22Rv1 (cell line): ENCODE results near the gene EPGN.

Source experiments
- H3K27ac ChIP-seq: fragments of 450-650 bp; 2 replicates; pipeline ENCODE4 v1.5.1; 2017
- ZFX ChIP-seq: fragments of 450-650 bp; IDR thresholded peaks from 2 replicates; pipeline ENCODE4 v1.6.1; 2017; ENCODE audit warnings: antibody characterized with exemption, borderline replicate concordance
- TF ChIP-seq, protein P1 (sequence below): fragments of 450-650 bp; IDR thresholded peaks from 2 replicates; pipeline ENCODE4 v1.5.1; 2017; ENCODE audit warnings: mild to moderate bottlenecking

The EPGN gene

DNA sequence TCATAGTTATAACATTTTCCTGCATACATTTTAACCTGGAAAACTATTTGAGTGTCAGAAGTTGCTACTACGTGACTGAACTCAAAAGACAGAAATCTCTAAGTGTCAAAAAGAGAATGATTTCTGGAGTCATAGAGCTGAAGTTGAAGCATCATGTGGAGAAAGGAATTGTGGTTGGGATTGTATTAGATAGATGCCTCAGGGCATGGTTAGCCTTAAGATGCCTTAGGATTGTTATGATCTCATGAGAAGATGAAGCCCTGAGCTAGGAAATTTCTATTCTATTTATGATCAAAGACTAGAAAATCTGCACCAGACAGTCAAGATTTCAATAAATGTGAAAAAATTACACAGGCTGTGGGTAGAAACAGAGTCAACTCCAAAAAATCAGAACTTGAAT lies 20.2 kb downstream of the EPGN start:
- no peak overlapping the region for H3K27ac ChIP-seq
- TF ChIP-seq ZFX = no peak
- TF ChIP-seq, protein P1, sequence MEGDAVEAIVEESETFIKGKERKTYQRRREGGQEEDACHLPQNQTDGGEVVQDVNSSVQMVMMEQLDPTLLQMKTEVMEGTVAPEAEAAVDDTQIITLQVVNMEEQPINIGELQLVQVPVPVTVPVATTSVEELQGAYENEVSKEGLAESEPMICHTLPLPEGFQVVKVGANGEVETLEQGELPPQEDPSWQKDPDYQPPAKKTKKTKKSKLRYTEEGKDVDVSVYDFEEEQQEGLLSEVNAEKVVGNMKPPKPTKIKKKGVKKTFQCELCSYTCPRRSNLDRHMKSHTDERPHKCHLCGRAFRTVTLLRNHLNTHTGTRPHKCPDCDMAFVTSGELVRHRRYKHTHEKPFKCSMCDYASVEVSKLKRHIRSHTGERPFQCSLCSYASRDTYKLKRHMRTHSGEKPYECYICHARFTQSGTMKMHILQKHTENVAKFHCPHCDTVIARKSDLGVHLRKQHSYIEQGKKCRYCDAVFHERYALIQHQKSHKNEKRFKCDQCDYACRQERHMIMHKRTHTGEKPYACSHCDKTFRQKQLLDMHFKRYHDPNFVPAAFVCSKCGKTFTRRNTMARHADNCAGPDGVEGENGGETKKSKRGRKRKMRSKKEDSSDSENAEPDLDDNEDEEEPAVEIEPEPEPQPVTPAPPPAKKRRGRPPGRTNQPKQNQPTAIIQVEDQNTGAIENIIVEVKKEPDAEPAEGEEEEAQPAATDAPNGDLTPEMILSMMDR = no peak

DNA sequence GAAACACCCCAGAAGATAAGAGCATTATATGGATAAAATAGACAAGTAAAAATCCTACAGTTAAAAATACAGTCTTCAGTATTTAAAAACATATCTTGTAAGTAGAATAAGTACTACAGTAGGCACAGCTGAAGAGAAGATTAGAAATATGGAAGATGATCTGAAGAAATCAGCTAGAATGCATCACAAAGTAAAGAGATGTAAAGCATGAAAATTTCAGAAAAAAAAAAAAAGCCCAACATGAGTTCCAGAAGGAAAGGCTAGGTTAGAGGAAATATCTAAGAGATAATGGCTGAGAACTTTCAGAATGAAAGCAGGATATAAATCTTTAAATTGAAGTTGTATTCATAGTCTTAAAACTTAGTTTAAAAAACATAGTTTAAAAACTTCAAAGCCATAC lies 21.0 kb downstream of the EPGN start:
- no peak overlapping the region for H3K27ac ChIP-seq
- TF ChIP-seq ZFX = no peak

DNA sequence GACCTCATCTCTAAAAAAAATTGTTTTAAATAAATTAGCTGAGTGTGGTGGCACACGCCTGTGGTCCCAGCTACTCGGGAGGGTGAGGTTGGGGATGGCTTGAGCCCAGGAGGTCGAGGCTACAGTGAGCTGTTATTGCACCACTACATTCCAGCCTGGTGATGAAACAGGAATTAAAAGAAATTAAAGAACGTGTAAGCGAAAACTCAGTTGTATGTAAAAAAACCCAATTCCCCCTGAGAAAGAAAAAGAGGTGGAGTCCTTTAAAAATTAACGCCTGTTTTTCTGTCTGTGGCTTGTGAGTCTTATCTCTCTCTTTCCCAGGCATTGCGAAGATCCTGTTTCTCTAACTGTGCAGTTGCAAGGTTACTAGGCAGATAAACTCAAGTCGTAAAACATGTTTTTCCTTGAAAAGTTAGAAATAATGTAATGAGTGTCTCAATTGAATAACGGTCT lies 22.1 kb downstream of the EPGN start:
- H3K27ac ChIP-seq = no peak overlapping the region
- no peak for TF ChIP-seq ZFX
- TF ChIP-seq, protein P1 = no peak

DNA sequence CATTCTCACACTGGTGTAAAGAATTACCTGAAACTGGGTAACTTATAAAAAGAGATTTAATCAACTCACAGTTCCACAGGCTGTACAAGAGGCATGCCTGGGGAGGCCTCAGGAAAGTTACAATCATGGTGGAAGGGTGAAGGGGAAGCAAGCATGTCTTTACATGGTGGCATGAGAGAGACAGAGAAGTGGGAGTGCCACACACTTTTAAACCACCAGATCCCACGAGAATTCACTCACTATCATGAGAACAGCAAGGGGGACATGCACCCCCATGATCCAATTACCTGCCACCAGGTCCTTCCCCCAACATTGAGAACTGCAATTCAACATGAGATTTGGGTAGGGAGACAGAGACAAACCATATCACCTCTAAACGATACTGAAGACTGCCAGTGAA lies 23.0 kb downstream of the EPGN start:
- no peak overlapping the region for H3K27ac ChIP-seq

DNA sequence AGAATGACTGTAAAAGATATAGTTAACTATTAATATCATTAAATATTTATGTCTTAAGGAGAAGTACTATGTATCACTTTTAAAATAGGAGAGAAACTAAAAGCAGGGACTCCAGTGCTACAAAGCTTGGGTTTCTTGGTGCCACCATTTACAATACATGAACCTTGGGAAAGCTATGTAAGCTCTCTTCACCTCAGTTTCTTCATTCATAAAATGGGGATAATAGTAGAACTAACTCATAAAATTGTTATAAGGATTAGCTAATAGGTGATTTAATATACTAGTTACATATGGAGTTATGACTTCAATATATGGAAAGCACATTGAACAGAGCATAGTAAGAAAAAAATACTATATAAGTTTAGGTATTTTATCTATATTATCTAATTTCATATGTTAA lies 23.7 kb downstream of the EPGN start:
- TF ChIP-seq, protein P1 = no peak
- no peak for TF ChIP-seq ZFX
- no peak overlapping the region for H3K27ac ChIP-seq

More for the DNA sequence above, 23.0 kb downstream of the EPGN start:
- TF ChIP-seq ZFX = no peak
- TF ChIP-seq, protein P1 = no peak

DNA sequence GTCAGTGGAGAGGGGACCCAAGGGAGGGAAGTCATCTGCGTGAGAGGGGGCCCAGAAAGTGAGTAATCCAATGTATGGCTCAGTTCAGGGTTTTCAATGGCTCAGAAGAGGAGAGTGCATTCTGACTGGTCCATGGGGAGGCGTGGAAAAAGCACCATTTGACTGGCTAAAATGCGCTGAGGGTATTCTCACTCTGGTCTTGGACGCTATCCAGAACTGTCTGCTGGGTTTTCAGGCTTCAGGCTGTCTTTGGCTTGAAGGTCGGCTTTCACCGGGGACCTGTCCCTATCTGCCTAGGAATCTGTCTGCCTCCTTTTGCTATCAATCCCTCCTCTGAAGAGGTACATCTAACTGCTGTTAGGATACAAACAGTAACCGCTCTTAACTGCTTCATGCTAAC lies 26.4 kb downstream of the EPGN start:
- no peak overlapping the region for H3K27ac ChIP-seq
- TF ChIP-seq ZFX = no peak
- TF ChIP-seq, protein P1 = no peak

DNA sequence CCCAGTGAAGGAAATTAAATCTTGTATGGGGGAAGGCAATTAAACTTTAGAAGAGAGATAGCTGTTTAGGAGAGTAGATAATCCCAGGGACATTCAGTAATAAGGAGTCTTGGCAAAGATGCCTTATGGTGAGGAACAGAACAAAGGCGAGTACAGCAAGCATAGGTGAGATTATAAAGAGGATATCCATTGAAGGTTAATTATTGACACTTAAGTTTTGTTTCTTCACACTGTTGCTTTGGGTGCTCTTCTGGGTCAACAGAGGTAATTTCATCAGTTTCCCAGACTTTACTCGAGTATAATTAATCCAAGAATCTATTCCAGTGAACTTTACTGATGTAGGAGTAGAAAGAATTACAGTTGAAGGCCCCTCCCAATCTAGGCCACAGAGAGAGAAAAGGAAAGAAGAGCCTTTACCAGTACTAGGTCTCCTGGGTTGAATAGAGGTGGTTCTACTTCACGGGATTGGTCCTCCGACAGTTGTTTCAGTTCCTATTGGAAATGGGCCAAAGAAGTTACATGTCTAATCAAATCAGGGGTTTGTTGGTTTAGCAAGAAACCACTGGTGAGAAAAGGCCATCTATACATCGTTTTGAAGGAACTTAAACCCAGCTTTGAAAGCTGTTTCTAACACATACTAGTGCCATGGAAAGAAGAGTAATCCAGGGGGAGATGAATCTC lies 27.2 kb downstream of the EPGN start:
- H3K27ac ChIP-seq = no peak overlapping the region
- TF ChIP-seq, protein P1 = no peak
